ENCODE data around the gene PRKAG3.

PRKAG3 gene

DNA sequence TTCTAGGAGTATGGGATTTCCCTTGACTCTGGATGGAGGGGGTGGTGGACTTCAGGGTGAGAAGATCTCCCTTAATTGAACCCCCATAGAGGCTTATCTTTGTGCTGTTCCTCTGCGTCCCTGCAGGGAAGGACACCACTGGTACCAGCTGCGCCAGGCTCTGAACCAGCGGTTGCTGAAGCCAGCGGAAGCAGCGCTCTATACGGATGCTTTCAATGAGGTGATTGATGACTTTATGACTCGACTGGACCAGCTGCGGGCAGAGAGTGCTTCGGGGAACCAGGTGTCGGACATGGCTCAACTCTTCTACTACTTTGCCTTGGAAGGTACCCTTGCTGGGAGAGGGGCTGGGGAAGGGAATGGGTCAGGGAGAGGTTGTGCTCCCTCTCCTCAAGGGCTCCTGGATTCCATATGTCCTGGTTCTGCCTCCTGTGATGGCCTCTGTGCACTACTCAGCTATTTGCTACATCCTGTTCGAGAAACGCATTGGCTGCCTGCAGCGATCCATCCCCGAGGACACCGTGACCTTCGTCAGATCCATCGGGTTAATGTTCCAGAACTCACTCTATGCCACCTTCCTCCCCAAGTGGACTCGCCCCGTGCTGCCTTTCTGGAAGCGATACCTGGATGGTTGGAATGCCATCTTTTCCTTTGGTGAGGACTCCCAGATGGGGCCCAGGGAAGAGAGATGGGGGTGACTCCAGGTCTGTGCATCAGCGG is 19.3 kb downstream of the PRKAG3 start:
- TF ChIP-seq, protein P1, sequence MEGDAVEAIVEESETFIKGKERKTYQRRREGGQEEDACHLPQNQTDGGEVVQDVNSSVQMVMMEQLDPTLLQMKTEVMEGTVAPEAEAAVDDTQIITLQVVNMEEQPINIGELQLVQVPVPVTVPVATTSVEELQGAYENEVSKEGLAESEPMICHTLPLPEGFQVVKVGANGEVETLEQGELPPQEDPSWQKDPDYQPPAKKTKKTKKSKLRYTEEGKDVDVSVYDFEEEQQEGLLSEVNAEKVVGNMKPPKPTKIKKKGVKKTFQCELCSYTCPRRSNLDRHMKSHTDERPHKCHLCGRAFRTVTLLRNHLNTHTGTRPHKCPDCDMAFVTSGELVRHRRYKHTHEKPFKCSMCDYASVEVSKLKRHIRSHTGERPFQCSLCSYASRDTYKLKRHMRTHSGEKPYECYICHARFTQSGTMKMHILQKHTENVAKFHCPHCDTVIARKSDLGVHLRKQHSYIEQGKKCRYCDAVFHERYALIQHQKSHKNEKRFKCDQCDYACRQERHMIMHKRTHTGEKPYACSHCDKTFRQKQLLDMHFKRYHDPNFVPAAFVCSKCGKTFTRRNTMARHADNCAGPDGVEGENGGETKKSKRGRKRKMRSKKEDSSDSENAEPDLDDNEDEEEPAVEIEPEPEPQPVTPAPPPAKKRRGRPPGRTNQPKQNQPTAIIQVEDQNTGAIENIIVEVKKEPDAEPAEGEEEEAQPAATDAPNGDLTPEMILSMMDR (IDR thresholded peaks at IDR 0.05; ENCODE audit: extremely low read depth, insufficient read depth, missing control alignments) = no peak
- in situ Hi-C loops (cut with MboI; ENCODE audit: low pct_unique_long_range_greater_than_20kb, low sequenced_read_pairs, unreplicated experiment) = no loop called here
- DNase-seq (ENCODE audit: low spot score) = peak; percentile 2

GRCh38 chr2:218811382-218811781 is 20.2 kb downstream of the PRKAG3 start:
- no peak for DNase-seq (ENCODE audit: low spot score)
- TF ChIP-seq, protein P1 (IDR thresholded peaks at IDR 0.05; ENCODE audit: extremely low read depth, insufficient read depth, missing control alignments) = no peak
- in situ Hi-C loops (cut with MboI; ENCODE audit: low pct_unique_long_range_greater_than_20kb, low sequenced_read_pairs, unreplicated experiment) = no loop called here

- in situ Hi-C loops (cut with MboI; ENCODE audit: low pct_unique_long_range_greater_than_20kb, low sequenced_read_pairs, unreplicated experiment) = no loop called here
- TF ChIP-seq, protein P1 (IDR thresholded peaks at IDR 0.05; ENCODE audit: extremely low read depth, insufficient read depth, missing control alignments) = no peak
- no peak for DNase-seq (ENCODE audit: low spot score)
These were observed 21.3 kb downstream of the PRKAG3 start for GRCh38 chr2:218810256-218810655.

GRCh38 chr2:218809515-218809914 is 22.1 kb downstream of the PRKAG3 start:
- in situ Hi-C loops (cut with MboI; ENCODE audit: low pct_unique_long_range_greater_than_20kb, low sequenced_read_pairs, unreplicated experiment) = no loop called here
- DNase-seq (ENCODE audit: low spot score) = no peak
- TF ChIP-seq, protein P1 (IDR thresholded peaks at IDR 0.05; ENCODE audit: extremely low read depth, insufficient read depth, missing control alignments) = no peak

DNA sequence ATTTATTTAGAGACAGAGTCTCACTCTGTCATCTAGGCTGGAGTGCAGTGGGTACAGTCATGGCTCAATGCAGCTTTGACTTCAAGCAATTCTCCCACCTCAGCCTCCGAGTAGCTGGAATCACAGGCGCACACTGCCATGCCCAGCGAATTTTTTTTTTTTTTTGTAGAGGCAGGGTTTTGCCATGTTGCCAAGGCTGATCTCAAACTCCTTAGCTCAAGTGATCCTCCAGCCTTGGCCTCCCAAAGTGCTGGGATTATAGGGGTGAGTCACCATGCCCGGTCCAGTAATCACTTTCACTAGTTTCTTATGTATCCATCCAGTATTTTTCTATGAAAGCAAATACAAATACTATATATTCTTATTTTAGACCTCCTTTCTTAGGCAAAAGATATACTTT is 24.0 kb downstream of the PRKAG3 start:
- TF ChIP-seq, protein P1 (IDR thresholded peaks at IDR 0.05; ENCODE audit: extremely low read depth, insufficient read depth, missing control alignments) = no peak
- no peak for DNase-seq (ENCODE audit: low spot score)
- in situ Hi-C loops (cut with MboI; ENCODE audit: low pct_unique_long_range_greater_than_20kb, low sequenced_read_pairs, unreplicated experiment) = no loop called here

DNA sequence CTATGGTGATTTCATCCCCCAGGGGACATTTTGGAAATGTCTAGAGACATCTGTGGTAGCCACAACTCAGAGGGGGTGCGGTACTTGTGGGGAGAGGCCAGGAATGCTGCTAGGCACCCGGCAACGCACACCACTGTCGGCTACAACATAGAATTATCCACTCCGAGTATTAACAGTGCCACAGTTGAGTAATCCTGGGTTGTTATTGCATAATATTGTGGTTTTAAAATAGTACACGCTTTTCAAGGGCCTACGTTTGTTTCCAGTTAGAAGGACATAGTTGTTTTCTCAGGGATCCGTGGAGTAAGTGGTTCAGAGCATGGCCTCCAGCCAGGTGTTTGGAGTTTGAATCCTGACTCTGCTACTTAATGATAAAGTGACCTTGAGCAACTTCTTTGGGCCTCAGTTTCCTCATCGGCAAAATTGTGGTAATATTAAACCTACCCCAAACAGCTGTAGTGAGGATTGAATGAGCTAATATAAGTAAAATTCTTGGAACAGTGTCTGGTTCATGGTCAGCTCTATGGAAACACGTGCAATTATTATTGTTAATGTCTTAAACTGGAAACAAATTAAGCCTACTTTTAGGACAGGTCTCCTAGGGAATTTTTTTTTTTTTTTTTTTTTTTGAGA is 25.1 kb downstream of the PRKAG3 start:
- no peak for DNase-seq (ENCODE audit: low spot score)
- TF ChIP-seq, protein P1 (IDR thresholded peaks at IDR 0.05; ENCODE audit: extremely low read depth, insufficient read depth, missing control alignments) = no peak
- in situ Hi-C loops (cut with MboI; ENCODE audit: low pct_unique_long_range_greater_than_20kb, low sequenced_read_pairs, unreplicated experiment) = no loop called here
